ENCODE results near the gene CDH13. TPM values are rescaled to one million over a fixed set of nuclear protein-coding genes. Genes with fewer than 3 reads are reported as not detected.

Gene CDH13
- total RNA-seq, 1 donor: 102 TPM

GRCh38 chr16:82993415-82993814 is 366.6 kb downstream of the CDH13 start:
- TF ChIP-seq CTCF (IDR thresholded peaks at IDR 0.05; ENCODE audit: extremely low read depth, low read depth, low read length): no peak
- Histone ChIP-seq H3K36me3 (ENCODE audit: insufficient read depth, low read length) (no peaks in the 10 kb centered on the region), H3K27ac (ENCODE audit: low read depth, low read length) (no peak overlapping the region), H2AFZ (ENCODE audit: low read length) (no peak overlapping the region), H3K79me2 (ENCODE audit: insufficient read depth, low read length) (peaks cover 6% of the 10 kb centered on the region), H3K9me3 (ENCODE audit: low read depth, low read length) (no peaks in the 10 kb centered on the region), H3K27me3 (ENCODE audit: insufficient read depth, low read length) (no peaks in the 10 kb centered on the region), H3K4me1 (ENCODE audit: insufficient read depth, low read length) (peaks cover 22% of the 10 kb centered on the region), H4K20me1 (ENCODE audit: insufficient read depth, low read length) (no peaks in the 10 kb centered on the region), H3K4me3 (ENCODE audit: insufficient read depth, low read length) (no peak overlapping the region), H3K4me2 (ENCODE audit: insufficient read depth, low read length) (no peak overlapping the region)
- no peak for DNase-seq (ENCODE audit: insufficient read length, low spot score, missing footprints)

GRCh38 chr16:82993926-82994325 is 367.2 kb downstream of the CDH13 start:
- H3K4me1 ChIP-seq (ENCODE audit: insufficient read depth, low read length): peaks cover 22% of the 10 kb centered on the region
- H3K79me2 ChIP-seq (ENCODE audit: insufficient read depth, low read length): peaks cover 6% of the 10 kb centered on the region
- no peak for DNase-seq (ENCODE audit: insufficient read length, low spot score, missing footprints)
- no peak overlapping the region for H2AFZ ChIP-seq (ENCODE audit: low read length)
- H3K27me3 ChIP-seq (ENCODE audit: insufficient read depth, low read length): no peaks in the 10 kb centered on the region
- TF ChIP-seq CTCF (IDR thresholded peaks at IDR 0.05; ENCODE audit: extremely low read depth, low read depth, low read length): no peak
- no peaks in the 10 kb centered on the region for H4K20me1 ChIP-seq (ENCODE audit: insufficient read depth, low read length)
- H3K4me3 ChIP-seq (ENCODE audit: insufficient read depth, low read length): no peak overlapping the region
- H3K27ac ChIP-seq (ENCODE audit: low read depth, low read length): no peak overlapping the region
- H3K9me3 ChIP-seq (ENCODE audit: low read depth, low read length): no peaks in the 10 kb centered on the region
- no peak overlapping the region for H3K4me2 ChIP-seq (ENCODE audit: insufficient read depth, low read length)
- no peaks in the 10 kb centered on the region for H3K36me3 ChIP-seq (ENCODE audit: insufficient read depth, low read length)

- Histone ChIP-seq H3K36me3 (ENCODE audit: insufficient read depth, low read length) (no peaks in the 10 kb centered on the region), H4K20me1 (ENCODE audit: insufficient read depth, low read length) (no peaks in the 10 kb centered on the region), H3K27ac (ENCODE audit: low read depth, low read length) (peak overlapping the region; percentile 11), H3K9me3 (ENCODE audit: low read depth, low read length) (no peaks in the 10 kb centered on the region), H3K4me1 (ENCODE audit: insufficient read depth, low read length) (peaks cover 15% of the 10 kb centered on the region), H3K4me3 (ENCODE audit: insufficient read depth, low read length) (peak overlapping the region; percentile 6), H3K79me2 (ENCODE audit: insufficient read depth, low read length) (peaks cover 6% of the 10 kb centered on the region), H2AFZ (ENCODE audit: low read length) (peak overlapping the region; percentile 40), H3K4me2 (ENCODE audit: insufficient read depth, low read length) (peak overlapping the region; percentile 21), H3K27me3 (ENCODE audit: insufficient read depth, low read length) (no peaks in the 10 kb centered on the region)
- DNase-seq (ENCODE audit: insufficient read length, low spot score, missing footprints): no peak
- no peak for TF ChIP-seq CTCF (IDR thresholded peaks at IDR 0.05; ENCODE audit: extremely low read depth, low read depth, low read length)
These were observed 368.6 kb downstream of the CDH13 start for GRCh38 chr16:82995286-82995923.

GRCh38 chr16:82995924-82996441 is 369.2 kb downstream of the CDH13 start:
- no peak for TF ChIP-seq CTCF (IDR thresholded peaks at IDR 0.05; ENCODE audit: extremely low read depth, low read depth, low read length)
- no peaks in the 10 kb centered on the region for H4K20me1 ChIP-seq (ENCODE audit: insufficient read depth, low read length)
- peak overlapping the region; percentile 53 for H2AFZ ChIP-seq (ENCODE audit: low read length)
- H3K36me3 ChIP-seq (ENCODE audit: insufficient read depth, low read length): no peaks in the 10 kb centered on the region
- no peaks in the 10 kb centered on the region for H3K27me3 ChIP-seq (ENCODE audit: insufficient read depth, low read length)
- H3K4me2 ChIP-seq (ENCODE audit: insufficient read depth, low read length): peak overlapping the region; percentile 21
- peaks cover 6% of the 10 kb centered on the region for H3K79me2 ChIP-seq (ENCODE audit: insufficient read depth, low read length)
- H3K4me1 ChIP-seq (ENCODE audit: insufficient read depth, low read length): peaks cover 15% of the 10 kb centered on the region
- H3K27ac ChIP-seq (ENCODE audit: low read depth, low read length): peak overlapping the region; percentile 11
- H3K4me3 ChIP-seq (ENCODE audit: insufficient read depth, low read length): peak overlapping the region; percentile 6
- peak; percentile 75 for DNase-seq (ENCODE audit: insufficient read length, low spot score, missing footprints)
- H3K9me3 ChIP-seq (ENCODE audit: low read depth, low read length): no peaks in the 10 kb centered on the region
